GM18498 (cell line): Measurements from ENCODE around the gene TGFBR2.
"Not testable (repeated sequence)": the region's sequence is repeated elsewhere in the genome, so short reads cannot be mapped to it uniquely, and the experiment has no call there.

Experiments used
- ATAC-seq: cut with Tn5 transposase; IDR thresholded peaks from one replicate; pipeline ENCODE4 v1.9.1; 2021; ENCODE audit warnings: mild to moderate bottlenecking, moderate library complexity; ENCODE audit not compliant: unreplicated experiment

Gene TGFBR2

DNA sequence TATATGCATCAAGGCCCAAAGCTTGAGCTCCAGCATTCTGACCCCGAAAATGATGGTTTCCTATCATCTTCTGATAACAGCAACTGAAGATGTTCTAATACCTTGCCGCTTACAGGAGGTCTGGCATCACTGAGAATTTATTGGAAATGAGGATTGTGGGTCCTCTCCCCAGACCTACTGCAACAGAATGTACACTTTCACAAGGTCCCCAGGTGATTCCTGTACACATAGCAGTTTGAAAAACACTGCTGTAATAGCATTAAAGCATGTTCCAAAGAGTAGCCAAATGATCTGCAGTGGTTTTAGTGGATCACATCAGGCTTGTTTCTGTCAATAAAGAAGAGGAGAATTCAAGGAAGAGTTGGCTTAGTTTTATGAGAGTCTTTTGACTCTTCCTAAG, 11.3 kb downstream of the TGFBR2 start:
- ATAC-seq: no peak

DNA sequence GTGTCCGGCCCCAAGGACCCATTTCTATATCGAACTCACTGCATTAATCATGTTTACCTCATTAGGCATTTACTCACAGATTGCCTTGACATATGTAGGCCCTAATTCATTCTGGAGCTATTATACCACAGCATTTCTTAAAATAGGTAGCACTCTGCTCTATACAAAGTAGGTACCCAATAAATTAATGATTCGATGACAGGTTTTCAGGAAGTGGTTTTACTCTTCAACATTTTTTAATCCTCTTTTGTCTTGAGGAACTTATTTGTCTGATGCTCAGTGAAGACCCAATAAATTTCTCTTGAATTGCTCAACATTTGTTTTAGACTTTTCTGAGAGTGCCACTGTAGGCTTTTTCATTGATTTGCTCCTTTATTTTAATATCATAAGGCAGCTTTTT, 12.1 kb downstream of the TGFBR2 start:
- no peak for ATAC-seq

DNA sequence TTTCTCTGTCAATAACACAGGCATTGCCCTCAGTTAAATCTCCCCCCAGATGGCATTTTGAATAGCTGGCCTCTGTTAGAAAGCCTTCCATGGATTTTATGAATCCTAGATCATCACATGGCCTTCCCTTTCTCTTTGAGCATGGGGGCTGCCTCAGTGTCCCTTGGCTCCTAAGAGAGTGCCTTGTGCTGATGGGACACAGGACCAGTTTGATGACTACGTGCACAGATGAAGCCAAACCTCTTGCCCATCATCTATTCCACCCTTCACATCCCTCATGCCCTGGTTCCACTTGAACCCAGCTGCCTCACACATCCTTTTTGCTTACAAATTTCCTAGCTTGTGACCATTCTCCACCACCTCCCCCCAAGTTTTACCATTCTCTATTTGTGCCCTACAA, 12.9 kb downstream of the TGFBR2 start:
- ATAC-seq: no peak

DNA sequence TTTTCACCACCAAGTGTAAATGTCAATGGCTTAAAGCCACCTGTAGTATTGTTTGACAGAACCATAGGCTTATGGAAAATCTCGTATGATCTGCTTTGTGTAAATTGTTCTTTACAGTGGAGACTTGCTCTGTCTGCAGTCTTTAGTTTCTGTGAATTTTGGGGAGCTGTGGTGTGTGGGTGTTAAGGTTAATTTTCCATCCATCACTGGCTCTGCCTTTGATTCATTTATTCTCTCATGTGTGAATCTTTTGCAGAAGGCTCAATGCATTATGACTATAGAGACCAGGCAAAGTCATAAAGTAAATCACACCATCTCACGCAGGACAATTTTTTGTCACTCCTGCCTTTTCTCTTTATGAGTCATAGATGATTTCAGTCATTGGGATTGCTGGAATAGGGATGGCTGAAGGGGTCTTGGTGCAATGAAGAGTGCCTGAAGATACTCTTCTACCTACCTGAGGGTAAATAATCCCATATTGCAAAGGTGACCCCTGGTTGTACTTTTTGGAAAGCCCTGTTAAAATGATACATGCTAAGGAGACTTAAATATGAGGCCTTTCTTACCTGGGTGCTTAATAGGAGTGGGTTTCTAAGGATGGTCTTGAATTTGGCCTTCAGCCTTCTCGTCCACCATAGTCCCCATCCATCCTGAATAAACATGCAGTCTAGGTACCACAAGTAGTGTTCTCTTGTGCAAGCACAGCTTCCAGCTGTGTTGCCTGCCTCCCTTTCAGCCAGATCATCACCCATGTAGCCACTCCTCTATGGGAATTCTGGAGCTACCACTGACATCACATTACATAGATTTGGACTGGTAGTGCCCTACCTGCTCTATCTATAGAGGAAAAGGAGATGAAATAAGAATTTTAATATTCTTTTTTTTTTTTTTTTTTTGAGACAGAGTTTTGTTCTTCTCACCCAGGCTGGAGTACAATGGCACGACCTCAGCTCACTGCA, 14.3 kb downstream of the TGFBR2 start:
- no peak for ATAC-seq

DNA sequence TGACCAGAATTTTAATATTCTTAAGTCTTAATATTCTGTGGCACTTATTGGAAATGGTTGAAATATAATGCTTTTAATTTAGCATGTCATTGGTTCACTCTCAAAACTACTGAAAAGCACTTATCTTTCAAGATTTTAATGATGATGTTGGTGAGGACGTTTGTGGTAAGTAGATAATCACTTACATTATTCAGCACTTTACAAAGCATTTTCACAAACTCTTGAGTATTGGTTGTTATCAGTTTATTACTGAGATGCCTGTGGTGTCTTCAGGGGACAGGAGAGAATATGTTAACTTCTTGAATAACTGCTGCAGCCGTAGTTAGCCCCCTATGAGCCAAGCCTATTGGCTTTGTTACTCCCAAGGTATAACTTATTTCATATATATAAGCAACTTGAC, 15.2 kb downstream of the TGFBR2 start:
- no peak for ATAC-seq

DNA sequence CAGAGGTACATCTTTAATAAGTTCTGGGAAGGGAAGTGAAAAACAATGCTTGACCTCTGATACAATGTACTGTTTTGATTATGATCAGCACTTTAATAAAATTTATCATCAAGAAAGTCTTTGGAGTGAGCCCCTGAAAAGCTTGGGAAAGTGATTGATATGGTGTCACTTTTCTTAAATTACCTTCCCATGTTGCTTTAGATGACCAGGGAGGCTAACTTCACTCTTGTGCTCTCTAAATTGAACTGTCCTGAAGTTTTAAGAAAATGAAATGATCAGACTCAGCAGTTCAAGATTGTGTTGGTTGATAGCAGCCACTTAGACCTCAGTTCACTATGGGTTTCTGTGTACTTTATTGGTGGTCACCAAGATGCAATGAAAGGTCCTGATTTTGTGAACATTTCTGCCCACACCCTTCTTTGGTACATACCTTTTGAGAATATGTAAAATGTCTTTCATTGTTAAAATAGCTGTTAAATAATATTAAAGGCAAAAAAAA, 15.7 kb downstream of the TGFBR2 start:
- ATAC-seq: no peak

DNA sequence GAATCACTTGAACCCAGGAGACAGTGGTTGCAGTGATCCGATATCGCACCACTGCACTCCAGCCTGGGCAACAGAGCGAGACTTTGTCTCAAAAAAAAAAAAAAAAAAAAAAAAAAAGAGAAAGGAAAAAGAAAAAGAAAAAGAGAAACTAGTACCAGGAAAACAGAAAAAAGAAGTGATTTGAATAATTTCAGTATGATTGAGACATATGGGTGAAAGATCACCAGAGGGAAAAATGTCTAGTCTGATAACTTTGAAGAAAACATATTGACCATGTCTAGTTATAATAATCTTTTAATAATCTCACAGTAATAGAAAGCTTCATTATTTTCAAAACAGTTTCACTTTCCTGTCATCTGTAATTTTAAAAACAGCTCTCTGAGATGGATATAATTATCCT, 16.4 kb downstream of the TGFBR2 start:
- no peak for ATAC-seq

DNA sequence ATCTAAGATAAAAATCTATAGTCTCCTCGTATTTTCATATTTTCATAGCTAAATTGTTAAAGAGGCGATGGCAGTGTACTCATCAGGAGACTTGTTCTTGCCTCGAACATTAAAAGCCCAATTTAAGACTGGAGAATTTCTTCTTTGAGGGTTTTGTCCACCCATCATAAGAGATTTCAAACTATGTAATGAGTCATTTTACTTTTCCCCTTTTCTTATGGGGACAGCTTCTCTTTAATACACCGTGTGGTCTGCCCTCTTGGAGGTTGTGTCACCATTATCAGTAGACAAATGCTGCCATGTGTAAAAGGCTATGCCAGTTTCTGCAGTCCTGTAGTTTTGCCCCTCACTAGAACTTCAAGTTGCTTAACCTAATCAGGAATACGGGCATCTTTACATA, 16.9 kb downstream of the TGFBR2 start:
- no peak for ATAC-seq

DNA sequence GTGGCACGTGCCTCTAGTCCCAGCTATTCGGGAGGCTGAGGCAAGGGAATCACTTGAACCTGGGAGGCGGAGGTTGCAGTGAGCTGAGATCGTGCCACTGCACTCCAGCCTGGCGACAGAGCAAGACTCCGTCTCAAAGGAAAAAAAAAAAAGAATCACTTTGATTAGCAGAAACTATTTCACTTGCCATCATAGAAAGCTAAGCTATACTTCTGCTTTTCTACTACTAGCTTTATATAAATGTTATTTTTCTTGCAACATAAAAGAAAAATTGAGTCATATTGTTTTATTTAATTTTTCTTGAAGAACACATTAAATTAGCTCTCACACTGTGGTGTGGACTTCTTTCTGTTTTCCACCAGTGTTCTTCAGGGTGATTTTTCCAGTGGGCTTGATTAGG, 18.1 kb downstream of the TGFBR2 start:
- ATAC-seq: not testable (repeated sequence)

DNA sequence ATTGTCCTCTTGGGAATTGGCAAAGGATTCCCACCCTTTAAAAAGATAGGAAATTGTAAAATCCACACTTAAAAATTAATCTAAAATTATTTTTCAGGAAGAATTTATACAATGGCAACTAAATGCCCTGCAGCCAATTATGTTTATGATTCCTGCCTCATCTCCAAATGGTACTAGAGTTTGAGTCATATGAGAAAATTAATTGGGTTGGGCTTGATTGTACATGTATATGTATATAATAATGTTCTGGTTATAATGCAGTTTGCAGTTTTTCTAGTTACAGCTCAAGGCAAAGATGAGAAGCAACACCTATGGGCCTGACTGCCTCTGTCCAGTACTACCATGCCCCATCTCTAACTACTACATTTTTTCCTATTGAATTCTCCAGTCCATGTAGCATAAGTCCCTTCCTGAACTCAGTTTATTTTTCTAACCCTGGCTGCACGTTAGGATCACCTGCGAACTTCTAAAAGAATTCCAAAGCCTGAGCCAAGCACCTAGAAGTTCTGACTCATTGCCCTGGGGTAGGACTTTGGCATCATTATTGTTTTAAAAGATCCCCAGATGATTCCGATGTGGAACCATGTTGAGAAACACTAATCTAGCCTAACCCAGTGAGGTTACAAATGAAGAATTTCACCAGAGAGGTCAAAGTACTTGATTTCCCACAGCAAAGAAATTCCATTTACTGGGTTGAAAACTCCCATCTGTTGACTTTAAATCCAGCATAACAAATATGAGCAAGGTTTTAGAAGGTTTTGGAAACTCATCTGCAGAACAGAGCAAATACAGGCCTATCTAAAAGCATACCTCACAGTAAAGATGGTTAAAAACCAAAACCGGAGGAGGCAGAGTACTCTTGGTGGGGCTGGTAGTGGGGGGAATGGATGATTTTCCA, 19.4 kb downstream of the TGFBR2 start:
- no peak for ATAC-seq

DNA sequence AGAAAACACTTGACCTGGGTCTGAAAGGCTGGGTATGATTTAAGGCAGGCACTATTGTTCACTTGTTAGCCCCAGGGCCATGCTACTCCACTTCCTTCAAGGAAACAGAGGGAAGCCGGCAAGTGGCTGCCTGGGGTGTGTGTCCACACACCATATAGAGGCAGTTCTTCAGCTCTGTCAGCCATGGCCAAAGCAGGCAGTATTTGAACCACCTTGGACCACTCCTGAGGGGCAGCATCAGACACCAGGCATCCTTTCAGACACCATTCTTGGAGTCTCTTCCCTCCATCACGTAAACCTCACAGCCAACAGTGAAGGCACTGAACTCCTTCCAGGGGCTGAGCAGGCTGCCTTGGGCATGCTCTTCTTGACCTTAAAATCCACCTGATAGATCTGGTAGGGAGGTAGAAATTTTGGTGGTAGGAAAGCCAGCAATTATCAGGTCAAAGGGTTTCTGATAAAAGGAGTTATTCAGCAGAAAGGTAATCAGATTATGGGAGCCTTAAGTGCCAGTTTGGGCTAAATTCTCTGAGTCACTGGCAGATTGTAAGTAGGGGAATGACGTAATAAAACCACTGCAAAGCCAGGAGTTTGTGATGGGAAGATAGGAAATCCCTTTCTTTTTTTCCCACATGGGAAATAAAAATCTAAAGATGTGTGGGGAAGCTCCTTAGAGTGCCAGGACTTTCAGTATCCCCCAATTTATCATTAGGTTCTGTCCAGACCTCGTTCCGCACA, 20.2 kb downstream of the TGFBR2 start:
- ATAC-seq: no peak

DNA sequence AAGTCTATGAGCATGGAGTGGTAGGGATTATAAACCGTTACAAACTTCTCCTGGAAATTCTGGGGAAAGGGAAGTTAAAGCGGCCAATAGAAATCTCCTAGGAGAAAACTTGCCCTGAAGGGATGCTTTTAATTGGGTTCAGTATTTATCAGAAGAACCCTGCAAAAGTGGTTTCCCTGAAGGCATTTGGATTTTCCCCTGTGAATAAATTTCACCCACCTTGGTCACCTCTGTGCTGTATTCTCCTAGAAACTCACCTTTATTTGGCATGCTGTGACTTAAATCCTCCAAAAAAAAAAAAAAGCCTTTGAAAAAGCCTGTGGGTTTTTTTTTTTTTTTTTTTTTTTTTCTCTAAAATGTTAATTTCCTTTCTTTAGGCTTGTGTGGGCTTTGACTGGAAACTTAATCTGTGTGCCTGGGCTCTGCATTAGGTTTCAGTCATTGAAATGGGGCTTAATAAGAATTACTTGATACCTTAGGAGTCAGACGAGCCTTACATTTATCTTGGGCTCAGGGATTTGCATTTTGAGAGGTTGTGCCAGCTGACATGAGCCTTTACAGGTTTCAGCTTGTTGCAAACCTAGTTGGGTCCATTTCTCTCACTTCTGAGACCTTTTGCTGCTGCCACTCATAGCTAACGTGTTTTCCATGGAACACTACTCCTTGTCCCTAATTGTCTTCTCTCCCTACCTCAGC, 22.0 kb downstream of the TGFBR2 start:
- no peak for ATAC-seq

DNA sequence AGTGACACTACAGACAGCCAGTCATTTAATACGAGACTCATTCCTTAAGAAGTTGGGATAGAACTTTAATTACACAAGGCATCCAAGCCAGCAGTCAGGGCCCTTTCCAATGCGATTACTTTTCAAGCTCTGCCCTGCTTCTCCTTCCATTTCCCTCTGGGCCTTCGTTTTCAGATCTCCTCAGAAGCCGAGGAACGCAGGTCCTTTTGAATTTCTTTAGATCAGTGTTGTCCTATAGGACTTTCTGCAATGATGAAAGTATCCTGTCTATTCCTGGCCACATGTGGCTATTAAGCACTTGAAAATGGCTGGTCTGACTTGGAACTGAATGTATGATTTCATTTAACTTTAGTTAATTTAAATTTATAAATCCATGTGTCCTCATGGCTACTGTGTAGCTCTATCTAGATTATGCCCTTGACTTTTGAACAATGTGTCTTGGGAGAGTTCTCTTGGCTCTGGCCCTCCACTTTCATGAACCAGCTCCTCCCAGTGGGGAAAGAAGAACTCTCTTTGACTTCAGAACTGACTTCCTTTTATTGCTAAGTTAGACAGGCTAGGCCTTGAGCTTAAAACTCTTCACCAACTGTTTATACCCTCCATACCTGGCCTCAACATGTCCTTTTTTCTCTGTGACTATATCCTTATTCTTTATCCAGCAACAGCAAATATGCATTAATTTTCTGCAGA, 22.6 kb downstream of the TGFBR2 start:
- peak; percentile 47 for ATAC-seq

DNA sequence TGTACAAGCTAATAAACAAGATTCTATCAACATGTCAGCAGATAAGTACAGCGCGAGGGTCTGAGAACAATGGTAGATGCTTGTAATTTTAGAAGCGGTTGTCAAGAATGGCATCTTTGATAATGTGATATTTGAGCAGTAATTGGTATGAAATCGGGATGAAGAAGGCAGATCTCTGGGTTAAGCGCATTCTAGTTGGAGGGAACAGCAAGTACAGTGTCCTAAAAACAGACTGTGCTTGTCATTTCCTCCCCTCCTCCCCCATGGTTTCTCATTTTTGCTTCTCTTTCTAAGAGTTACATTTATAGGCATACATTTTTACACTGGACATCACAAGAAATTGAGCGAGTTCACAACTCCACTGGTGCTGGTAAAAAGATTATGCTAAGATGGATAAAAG, 23.3 kb downstream of the TGFBR2 start:
- ATAC-seq: no peak

DNA sequence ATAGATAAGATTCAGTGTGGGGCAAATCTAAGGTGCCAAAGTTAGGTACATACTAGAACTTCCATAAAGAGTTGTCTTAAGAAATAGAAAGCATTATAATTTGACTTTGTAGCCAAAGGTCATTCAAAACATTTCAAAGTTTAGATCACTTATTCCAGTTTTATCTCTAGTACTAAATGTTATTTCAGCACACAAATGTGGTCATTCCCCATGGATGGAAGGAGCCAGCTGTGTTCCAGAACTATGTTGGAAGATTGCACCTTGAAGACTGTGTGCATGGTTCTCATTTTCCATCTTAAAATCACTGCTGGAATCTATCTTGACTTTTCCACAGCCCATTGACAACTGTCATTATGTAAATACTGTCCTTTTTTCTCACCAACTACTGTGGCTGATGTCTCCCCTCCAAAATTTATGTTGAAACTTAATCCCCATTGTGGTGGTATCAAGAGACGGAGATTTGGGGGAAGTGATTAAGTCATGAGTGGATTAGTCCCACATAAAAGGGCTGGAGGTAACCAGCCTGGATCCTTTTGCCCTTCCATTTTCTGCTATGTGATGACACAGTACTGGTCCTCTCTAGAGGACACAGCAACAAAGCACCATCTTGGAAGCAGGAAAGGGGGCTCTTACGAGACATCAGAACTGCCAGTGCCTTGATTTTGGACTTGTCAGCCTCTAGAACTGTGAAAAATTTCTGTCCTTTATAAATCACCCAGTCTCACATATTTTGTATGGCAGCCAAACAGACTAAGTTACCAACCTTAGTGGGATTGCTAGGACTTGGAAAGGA, 24.0 kb downstream of the TGFBR2 start:
- no peak for ATAC-seq

DNA sequence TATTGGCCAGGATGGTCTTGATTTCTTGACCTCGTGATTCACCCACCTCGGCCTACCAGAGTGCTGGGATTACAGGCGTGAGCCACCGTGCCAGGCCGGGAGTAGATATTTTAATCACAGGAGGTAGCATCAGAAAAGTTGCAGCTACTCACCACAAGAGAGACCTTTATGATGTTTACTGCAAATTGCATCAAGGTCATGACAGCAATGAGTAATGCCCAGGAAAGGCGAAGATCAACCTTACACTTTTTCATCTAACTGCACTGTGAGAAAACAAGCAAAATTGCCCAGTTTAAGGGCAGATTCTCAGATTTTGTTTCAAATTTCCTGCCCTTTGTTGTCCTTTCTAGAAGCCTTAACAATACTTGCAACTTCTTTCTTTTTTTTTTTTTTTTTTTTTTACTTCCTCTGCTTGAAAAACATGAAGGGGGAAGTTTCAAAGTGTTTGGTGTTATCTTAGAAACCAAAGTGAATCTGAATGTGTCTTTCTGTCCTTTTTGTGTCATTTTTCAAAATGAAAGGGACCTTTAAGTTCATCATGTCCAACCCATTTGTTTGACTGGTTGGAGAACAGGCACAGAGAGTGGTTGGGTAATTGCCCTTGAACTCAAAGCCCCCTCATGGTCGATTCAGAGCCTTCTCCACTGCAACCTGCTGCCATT, 25.0 kb downstream of the TGFBR2 start:
- peak; percentile 42 for ATAC-seq

DNA sequence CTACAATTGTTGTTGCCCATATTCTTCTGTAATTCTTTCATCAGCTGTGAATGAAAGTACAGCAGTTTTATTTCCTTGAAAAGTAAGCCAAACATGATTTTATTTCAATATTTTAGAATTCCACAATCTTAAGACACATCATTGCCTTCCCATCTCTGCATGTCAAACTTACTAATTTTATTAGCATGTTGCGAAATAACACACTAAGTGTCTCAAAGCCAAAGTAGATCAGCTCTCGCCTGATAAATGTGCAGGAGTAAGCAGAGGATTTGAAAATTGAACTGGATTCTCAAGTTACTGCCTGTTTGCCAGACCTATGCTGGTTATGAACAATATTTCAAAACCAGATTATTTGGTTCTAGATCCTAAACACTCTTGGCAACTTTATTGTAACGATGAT, 25.7 kb downstream of the TGFBR2 start:
- ATAC-seq: no peak

DNA sequence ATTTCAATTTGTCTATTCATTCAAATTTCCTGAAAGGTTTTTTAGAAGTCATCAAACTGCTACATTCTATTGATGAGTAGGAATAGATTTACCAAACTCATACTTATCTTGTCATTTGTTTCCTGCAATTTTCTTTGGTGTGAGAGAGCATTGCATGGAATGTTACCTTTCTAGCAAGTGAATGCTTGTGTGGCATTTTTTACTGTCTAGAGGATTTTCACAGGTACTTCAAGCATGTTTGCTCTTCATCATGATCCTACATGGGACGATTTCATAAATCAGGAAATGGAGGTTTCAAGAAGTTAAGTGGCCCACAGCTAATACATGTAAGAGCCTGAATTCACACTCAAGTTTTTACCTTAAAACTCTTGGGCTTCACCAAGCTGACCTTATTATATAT, 26.1 kb downstream of the TGFBR2 start:
- no peak for ATAC-seq
